GM19452 (cell line): ENCODE results near the gene MMP7.
A peak's percentile ranks its signal among the peaks of the same experiment; 100 is the strongest.

Experiments
- ATAC-seq: cut with Tn5 transposase; IDR thresholded peaks from one replicate; pipeline ENCODE4 v1.9.1; 2021; ENCODE audit not compliant: unreplicated experiment

Gene MMP7

GRCh38 chr11:102495161-102496042, 35.1 kb downstream of the MMP7 start:
- peak; percentile 88 for ATAC-seq

GRCh38 chr11:102494216-102494615, 36.3 kb downstream of the MMP7 start:
- ATAC-seq: no peak

- ATAC-seq: no peak
These were observed 37.0 kb downstream of the MMP7 start for GRCh38 chr11:102493524-102493923.

GRCh38 chr11:102491969-102492368, 38.6 kb downstream of the MMP7 start:
- no peak for ATAC-seq

GRCh38 chr11:102489186-102490145, 41.1 kb downstream of the MMP7 start:
- no peak for ATAC-seq

- no peak for ATAC-seq
These were observed 42.3 kb downstream of the MMP7 start for GRCh38 chr11:102488208-102488607.

GRCh38 chr11:102487214-102487613, 43.3 kb downstream of the MMP7 start:
- ATAC-seq: no peak

GRCh38 chr11:102486584-102486983, 44.0 kb downstream of the MMP7 start:
- no peak for ATAC-seq

- ATAC-seq: no peak
These were observed 45.3 kb downstream of the MMP7 start for GRCh38 chr11:102485095-102485722.

- no peak for ATAC-seq
These were observed 48.1 kb downstream of the MMP7 start for GRCh38 chr11:102482433-102482832.

- no peak for ATAC-seq
These were observed 50.8 kb downstream of the MMP7 start for GRCh38 chr11:102479733-102480132.

GRCh38 chr11:102478673-102479299, 51.8 kb downstream of the MMP7 start:
- ATAC-seq: no peak

- peak; percentile 28 for ATAC-seq
These were observed 53.7 kb downstream of the MMP7 start for GRCh38 chr11:102476812-102477211.

GRCh38 chr11:102476069-102476468, 54.5 kb downstream of the MMP7 start:
- no peak for ATAC-seq

GRCh38 chr11:102473543-102473942, 57.0 kb downstream of the MMP7 start:
- ATAC-seq: no peak

GRCh38 chr11:102472127-102472526, 58.4 kb downstream of the MMP7 start:
- no peak for ATAC-seq

- no peak for ATAC-seq
These were observed 59.1 kb downstream of the MMP7 start for GRCh38 chr11:102471474-102471873.
